HEK293T (cell line): Measurements from ENCODE around the gene BRD3.

Experiments used
- CTCF ChIA-PET: fragments of 350-600 bp; formaldehyde crosslinking; extraction: SDS; loops from one replicate; lab custom pipeline; 2021; ENCODE audit warnings: antibody characterized with exemption, inconsistent platforms; lab: Yijun Ruan, JAX
- POLR2A ChIA-PET: fragments of 350-600 bp; formaldehyde crosslinking; extraction: SDS; loops from one replicate; lab custom pipeline; 2020; ENCODE audit warnings: antibody characterized with exemption, inconsistent platforms; lab: Yijun Ruan, JAX
- DNase-seq: peaks from one replicate; pipeline ENCODE4 v3.0.0; 2012; ENCODE audit warnings: mixed read lengths; ENCODE audit errors: extremely low spot score
- ARNT ChIP-seq: fragments of 450-650 bp; IDR thresholded peaks from 2 replicates; pipeline ENCODE4 v1.6.1; 2017; ENCODE audit warnings: mild to moderate bottlenecking
- BHLHE40 ChIP-seq: fragments of 450-650 bp; IDR thresholded peaks from 2 replicates; pipeline ENCODE4 v1.6.1; 2016; ENCODE audit warnings: mild to moderate bottlenecking, moderate library complexity, borderline replicate concordance
- CTBP1 ChIP-seq: fragments of 450-650 bp; IDR thresholded peaks from 2 replicates; pipeline ENCODE4 v1.6.1; 2016; ENCODE audit warnings: borderline replicate concordance
- ELF4 ChIP-seq: fragments of 450-650 bp; IDR thresholded peaks from 2 replicates; pipeline ENCODE4 v1.6.1; 2017; ENCODE audit warnings: antibody characterized with exemption
- FOXA1 ChIP-seq: fragments of 450-650 bp; IDR thresholded peaks from 2 replicates; pipeline ENCODE4 v1.6.1; 2016; ENCODE audit warnings: mild to moderate bottlenecking
- FOXK2 ChIP-seq: fragments of 450-650 bp; IDR thresholded peaks from 2 replicates; pipeline ENCODE4 v1.6.1; 2016; ENCODE audit warnings: mild to moderate bottlenecking
- FOXM1 ChIP-seq: fragments of 450-650 bp; IDR thresholded peaks from 2 replicates; pipeline ENCODE4 v1.6.1; 2017; ENCODE audit warnings: mild to moderate bottlenecking, borderline replicate concordance
- HDGF ChIP-seq: fragments of 450-650 bp; IDR thresholded peaks from 2 replicates; pipeline ENCODE4 v1.6.1; 2017; ENCODE audit warnings: antibody characterized with exemption, borderline replicate concordance
- L3MBTL2 ChIP-seq: fragments of 450-650 bp; conservative IDR thresholded peaks from 2 replicates; pipeline ENCODE4 v1.6.1; 2016; ENCODE audit warnings: mild to moderate bottlenecking
- LEF1 ChIP-seq: fragments of 450-650 bp; IDR thresholded peaks from 2 replicates; pipeline ENCODE4 v1.6.1; 2017; ENCODE audit warnings: mild to moderate bottlenecking, borderline replicate concordance
- NFRKB ChIP-seq: fragments of 450-650 bp; IDR thresholded peaks from 2 replicates; pipeline ENCODE4 v1.6.1; 2016; ENCODE audit warnings: mild to moderate bottlenecking, moderate library complexity
- PKNOX1 ChIP-seq: fragments of 450-650 bp; IDR thresholded peaks from 2 replicates; pipeline ENCODE4 v1.6.1; 2016
- SP1 ChIP-seq: fragments of 450-650 bp; IDR thresholded peaks from 2 replicates; pipeline ENCODE4 v1.6.1; 2017
- SUZ12 ChIP-seq: fragments of 450-650 bp; IDR thresholded peaks from 2 replicates; pipeline ENCODE4 v1.6.1; 2016; ENCODE audit warnings: mild to moderate bottlenecking
- TARDBP ChIP-seq: fragments of 450-650 bp; IDR thresholded peaks from 2 replicates; pipeline ENCODE4 v1.6.1; 2016
- ZNF384 ChIP-seq: fragments of 450-650 bp; IDR thresholded peaks from 2 replicates; pipeline ENCODE4 v1.6.1; 2016

BRD3 gene

GRCh38 chr9:134053941-134054761, 13.7 kb downstream of the BRD3 start:
- DNase-seq: no peak
- ChIA-PET CTCF (no interaction called here), POLR2A (no interaction called here)
- TF ChIP-seq BHLHE40: no peak
- TF ChIP-seq FOXK2: no peak
- no peak for TF ChIP-seq TARDBP
- no peak for TF ChIP-seq ZNF384
- TF ChIP-seq HDGF: no peak
- no peak for TF ChIP-seq L3MBTL2
- TF ChIP-seq SUZ12: no peak
- no peak for TF ChIP-seq FOXA1
- TF ChIP-seq LEF1: no peak
- TF ChIP-seq CTBP1: no peak
- no peak for TF ChIP-seq SP1
- TF ChIP-seq ELF4: no peak
- TF ChIP-seq ARNT: no peak
- TF ChIP-seq NFRKB: no peak

- TF ChIP-seq PKNOX1: no peak
- TF ChIP-seq ELF4: no peak
- TF ChIP-seq NFRKB: no peak
- no peak for TF ChIP-seq FOXK2
- no peak for TF ChIP-seq L3MBTL2
- TF ChIP-seq SP1: no peak
- no peak for DNase-seq
- CTCF ChIA-PET: no interaction called here
- POLR2A ChIA-PET: no interaction called here
Measured at GRCh38 chr9:134053401-134053871, 14.4 kb downstream of the BRD3 start.

- DNase-seq: no peak
- CTCF ChIA-PET: no interaction called here
- POLR2A ChIA-PET: no interaction called here
- TF ChIP-seq HDGF: no peak
- TF ChIP-seq FOXK2: no peak
- TF ChIP-seq LEF1: no peak
- no peak for TF ChIP-seq TARDBP
- TF ChIP-seq ARNT: no peak
- TF ChIP-seq ELF4: no peak
- TF ChIP-seq BHLHE40: no peak
- TF ChIP-seq NFRKB: no peak
- no peak for TF ChIP-seq L3MBTL2
- TF ChIP-seq PKNOX1: no peak
- TF ChIP-seq CTBP1: no peak
- no peak for TF ChIP-seq FOXA1
- no peak for TF ChIP-seq SP1
- TF ChIP-seq ZNF384: no peak
Measured at GRCh38 chr9:134052941-134053340, 14.9 kb downstream of the BRD3 start.

GRCh38 chr9:134052491-134052890, 15.3 kb downstream of the BRD3 start:
- DNase-seq: no peak
- no peak for TF ChIP-seq BHLHE40
- no peak for TF ChIP-seq NFRKB
- TF ChIP-seq FOXA1: no peak
- no peak for TF ChIP-seq FOXK2
- TF ChIP-seq ELF4: no peak
- TF ChIP-seq SUZ12: no peak

GRCh38 chr9:134051319-134051718, 16.5 kb downstream of the BRD3 start:
- ChIA-PET CTCF (no interaction called here), POLR2A (interaction anchor here (1.0 to 1.4 kb wide), 3 partner anchors 11 to 26 kb away, joined by 3 read pairs; partner anchors contain the start of gene BRD3OS)
- TF ChIP-seq SP1: no peak
- no peak for TF ChIP-seq SUZ12
- no peak for TF ChIP-seq FOXA1
- no peak for TF ChIP-seq FOXM1
- DNase-seq: no peak

More at GRCh38 chr9:134052491-134052890, 15.3 kb downstream of the BRD3 start:
- CTCF ChIA-PET: no interaction called here
- POLR2A ChIA-PET: interaction anchor here (1.4 kb wide), 1 partner anchor 10 kb away, joined by 3 read pairs; no protein-coding TSS in a partner anchor

- TF ChIP-seq FOXM1 (no peak), L3MBTL2 (no peak), HDGF (no peak), LEF1 (no peak), SP1 (no peak), ELF4 (no peak), NFRKB (no peak)
Measured at GRCh38 chr9:134050726-134051125, 17.1 kb downstream of the BRD3 start.

More at GRCh38 chr9:134050726-134051125, 17.1 kb downstream of the BRD3 start:
- POLR2A ChIA-PET: interaction anchor here (1.1 kb wide), 1 partner anchor 15 kb away, joined by 3 read pairs; no protein-coding TSS in a partner anchor
- DNase-seq: no peak
- CTCF ChIA-PET: no interaction called here
